Femur (tissue), 1 donor: Measurements from ENCODE around the gene ARF6.
A peak's percentile ranks its signal among the peaks of the same experiment; 100 is the strongest.
"Not testable (repeated sequence)": the region's sequence is repeated elsewhere in the genome, so short reads cannot be mapped to it uniquely, and the experiment has no call there.

Experiments used
- DNase-seq: peaks from one replicate; pipeline ENCODE4 v3.0.0-alpha.2; 2017

The ARF6 gene

DNA sequence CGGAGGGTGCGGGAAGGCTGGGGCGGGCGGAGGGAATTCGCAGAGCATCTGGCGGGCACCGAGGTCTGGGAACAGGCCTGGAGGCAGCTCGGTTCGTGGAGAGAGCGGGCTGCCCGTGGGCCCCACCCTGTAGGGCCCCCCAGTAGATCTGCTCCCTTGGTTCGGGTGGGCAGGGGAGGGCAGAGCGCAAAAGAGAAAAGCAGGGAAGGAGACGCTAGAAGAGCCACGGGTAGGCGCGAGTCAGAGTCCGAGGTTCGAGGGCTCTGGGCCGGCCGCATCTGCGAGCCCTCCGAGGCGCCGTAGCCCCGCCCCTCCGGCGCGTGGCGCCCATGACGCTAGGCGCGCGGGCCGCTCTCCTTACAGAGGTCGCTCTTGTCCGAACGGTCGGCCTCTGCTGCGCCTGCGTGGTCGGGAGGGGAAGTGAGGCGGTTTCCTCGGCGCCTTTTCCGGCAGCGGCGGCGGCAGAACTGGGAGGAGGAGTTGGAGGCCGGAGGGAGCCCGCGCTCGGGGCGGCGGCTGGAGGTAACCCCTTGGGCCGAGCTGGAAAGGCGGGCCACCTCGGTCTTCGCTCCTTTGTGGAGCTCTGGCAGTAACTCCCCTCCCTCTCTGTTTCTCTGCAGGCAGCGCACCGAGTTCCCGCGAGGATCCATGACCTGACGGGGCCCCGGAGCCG, at the start of gene ARF6:
Gene ARF6, plus strand, starts transcription at position 447 of the 673 bp plus-strand sequence. CDS start 655 bp downstream, outside the sequence.
- DNase-seq: peak; percentile 99

DNA sequence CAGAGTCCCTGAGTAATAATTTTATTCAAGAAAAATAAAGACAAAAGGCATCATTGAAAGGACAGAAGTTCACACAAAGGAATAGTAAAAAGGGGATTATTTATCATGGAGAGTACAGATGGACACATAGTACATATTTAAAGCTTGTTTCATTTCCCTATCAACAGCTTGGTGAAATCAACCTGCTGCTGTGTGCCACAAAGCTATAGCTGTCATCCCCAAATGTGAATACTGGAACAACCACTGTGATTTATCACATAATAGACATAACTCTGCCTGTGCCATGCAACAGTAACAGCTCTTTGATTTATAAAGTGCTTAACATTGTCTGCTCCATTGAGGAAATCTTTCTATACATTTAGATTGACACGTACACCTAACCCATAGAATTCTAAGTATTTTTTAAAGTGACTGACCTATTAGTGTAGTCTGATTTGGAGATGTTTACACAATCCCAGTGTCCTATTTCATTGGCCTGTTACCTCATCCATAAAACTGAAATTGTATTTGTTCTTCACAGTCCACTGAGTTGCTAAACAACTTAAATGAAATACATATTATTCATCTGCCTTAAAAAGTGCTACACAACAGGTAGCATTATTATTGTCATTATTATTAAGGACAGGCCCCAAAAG, 43.6 kb upstream of the ARF6 start:
- DNase-seq: no peak

DNA sequence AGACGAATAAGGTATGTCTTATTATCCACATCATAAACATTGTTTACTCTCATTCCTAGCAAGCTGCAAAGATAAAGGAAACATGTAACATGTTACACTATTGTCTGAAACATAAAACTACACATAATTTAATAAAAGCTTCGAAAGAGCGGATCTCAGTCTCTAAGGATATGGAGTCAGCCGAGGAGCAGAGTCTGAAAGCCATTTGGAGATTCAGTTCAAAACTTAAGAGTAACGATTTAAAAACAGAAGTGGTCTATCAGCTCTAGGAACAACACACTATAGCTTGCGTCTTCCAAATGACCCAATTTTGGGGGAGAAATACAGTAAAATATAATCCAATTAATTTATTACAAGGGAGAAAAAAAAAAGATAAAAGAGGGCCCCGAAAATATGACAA, 41.1 kb upstream of the ARF6 start:
- DNase-seq: no peak

DNA sequence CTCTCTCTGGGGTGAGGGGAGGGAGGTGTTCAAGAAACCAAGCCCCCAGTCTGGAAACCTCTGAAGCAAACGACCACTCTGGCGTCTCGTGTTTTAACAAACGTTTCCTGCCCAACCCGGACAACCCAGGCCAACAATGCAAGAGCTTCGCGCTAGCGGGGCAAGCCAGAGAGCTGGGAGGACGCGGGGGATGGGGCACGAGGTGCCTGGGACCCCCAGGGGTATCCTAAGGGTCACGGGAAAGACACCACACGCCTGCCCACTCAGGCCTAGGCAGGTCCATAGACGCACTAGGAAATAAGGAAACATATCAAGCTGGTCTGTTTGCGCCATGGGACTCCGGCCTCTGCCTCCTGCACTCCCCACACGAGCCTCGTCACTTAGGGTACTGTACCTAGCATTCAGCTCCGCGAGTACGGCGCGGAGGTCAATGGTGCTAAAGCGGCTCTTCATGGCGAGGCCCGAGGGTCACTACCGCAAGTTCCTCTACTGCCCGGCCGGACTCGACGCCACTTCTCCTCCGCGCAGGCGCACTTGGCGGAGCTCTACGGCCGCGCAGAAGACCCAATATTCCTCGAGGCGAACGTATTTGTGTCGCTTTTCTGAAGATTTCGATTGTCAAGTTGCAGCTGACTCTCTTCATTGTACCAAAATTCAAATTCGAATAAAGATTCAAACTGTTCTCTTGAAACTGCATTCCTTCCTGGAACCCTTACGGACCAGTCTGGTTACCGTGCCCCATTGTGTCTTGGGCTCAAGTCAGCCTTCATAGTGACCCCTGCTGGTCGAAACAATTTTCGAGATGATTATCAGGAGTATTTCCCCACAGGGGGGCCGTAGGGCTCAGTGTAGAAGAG, 40.4 kb upstream of the ARF6 start, which contains the start of gene NEMF:
Gene NEMF, minus strand, starts transcription at position 488 of the 857 bp plus-strand sequence. Its CDS starts 35 bp downstream, at position 453.
- peak; percentile 93 for DNase-seq

DNA sequence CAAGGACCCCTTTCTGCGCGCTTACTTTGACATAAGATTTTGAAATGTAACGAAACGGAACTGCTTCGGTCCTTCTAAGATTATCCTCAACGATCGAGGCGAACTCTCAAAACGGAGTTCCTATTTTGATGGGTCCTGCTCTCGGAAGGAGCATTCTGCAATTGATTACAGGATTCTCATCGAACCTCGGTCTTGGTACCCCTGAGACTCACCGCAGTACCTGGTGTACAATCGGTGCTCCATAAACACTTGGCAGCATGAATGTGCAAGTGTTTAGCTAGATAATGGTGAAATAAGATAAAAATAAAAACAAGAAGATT, 39.8 kb upstream of the ARF6 start:
- no peak for DNase-seq

DNA sequence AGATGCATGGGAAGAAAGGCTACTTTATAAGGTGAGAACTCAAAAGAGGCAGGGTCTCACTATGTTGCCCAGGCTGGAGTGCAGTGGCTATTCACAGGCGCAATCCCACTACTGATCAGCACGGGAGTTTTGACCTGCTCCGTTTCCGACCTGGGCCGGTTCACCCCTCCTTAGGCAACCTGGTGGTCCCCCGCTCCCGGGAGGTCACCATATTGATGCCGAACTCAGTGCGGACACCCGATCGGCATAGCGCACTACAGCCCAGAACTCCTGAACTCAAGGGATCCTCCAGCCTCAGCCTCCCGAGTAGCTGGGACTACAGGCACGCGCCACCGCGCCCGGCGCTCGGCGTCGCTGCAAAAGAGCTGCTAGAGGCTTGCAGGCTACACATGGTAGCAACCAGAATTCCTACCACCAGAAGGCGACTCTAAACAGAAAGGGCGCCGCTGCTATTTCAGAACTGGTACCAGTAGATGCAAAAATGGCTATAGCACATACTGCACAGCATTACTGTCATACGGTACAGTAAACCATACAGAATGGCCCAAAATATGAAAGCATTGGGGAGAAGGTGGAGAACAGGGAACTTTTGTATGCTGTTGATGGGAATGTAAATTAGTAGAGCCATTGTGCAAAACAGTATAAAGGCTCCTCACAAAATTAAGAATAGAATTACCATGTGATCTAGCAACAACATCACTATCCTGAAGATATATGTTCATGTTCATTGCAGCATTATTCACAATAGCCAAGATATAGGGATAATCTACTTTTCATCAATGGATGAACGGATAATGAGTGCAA, 39.1 kb upstream of the ARF6 start:
- DNase-seq: peak; percentile 72

DNA sequence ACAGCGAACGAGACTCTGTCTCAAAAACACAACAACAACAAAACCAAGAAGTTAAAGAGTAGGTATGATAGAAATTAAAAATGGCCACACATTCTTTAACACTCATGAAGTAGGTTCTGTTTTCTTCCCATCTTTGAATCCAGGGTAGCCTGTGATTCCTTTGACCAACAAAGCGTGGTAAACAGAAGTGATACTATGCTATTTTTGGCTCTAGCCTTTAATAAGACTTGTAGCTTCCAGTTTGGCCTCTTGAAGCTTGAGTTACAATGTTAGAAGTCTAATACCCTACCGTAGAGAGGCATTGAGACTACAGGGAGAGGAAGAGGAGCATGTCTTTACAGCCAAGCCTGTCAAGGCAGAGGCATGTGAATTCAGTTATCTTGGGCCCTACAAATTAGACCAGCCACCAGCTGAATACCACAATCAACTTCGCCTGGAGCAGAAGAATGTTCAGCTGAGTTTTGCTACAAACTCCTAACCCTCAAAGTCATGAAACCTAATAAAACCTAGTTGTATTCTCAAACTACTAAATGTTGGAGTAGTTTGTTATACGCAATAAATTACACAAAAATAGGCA, 35.4 kb upstream of the ARF6 start:
- DNase-seq: no peak

DNA sequence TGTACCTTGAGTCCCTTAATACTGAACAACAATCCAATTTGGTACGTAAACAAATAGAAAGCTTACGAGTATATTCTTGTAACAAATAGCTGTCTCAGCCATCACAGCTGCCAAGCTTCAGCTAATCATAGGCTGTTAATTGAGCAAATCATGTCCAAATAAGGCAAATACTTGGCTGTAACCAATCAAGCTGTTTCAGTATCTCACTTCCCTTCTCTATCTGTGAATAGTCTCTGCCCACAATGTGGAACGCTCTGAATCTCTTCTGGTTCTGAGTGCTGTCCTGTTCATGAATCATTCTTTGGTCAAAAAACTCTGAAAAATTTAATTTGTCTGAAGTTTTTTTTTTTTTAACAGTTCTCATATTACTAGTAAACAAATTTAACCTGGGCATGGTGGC, 34.5 kb upstream of the ARF6 start:
- DNase-seq: no peak

DNA sequence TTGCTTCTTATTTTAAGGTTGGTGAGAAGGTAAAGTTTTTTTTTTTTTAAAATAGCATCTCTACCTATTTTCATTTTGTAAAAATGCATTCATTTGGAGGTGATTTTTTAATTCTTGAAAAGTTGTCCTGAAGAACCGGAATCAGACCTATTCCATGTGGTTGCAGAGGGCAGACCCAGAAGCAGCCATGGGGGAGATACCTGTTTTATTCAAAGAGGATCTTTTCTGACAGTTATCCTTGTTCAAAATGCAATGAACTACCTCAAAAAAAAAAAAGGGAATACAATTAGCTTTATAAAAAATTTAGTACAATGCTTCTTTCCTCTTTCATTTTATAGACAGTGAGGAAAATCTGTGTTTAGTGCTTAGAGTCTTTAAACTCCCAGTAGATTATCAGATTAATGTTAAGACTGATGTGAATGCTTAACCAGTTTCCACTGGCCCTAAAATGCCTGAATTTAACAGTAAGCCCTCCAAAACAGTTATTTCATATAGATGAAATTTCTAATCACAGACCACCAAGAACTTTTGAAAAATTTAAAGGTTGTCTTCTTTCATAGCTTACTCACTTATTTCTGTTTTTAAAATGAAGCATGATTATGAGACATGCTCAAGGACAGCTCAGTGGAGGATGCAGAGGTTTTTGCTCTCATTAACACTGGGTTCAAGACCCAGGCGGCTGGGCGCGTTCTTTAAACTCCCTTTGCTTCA, 31.7 kb upstream of the ARF6 start:
- DNase-seq: no peak

DNA sequence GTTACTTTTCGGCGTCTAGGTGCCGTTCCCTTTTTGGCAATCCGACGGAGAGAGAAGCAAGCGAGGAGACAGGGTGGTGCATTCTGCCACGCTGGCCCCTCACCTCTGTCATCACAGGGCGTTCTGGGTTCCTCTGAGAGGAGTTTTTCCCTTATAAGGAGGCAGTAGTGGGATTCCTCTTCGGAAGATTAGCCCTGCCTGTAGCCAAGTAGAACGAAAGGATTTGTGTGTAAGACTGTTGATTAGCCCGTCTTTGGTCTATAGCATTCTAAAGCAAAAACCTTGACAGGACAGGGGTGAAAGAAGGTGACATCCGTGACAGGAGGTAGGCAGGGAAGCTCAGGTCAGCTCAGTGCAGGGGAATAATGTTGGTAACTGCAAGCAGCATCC, 31.2 kb upstream of the ARF6 start:
- DNase-seq: peak; percentile 89

DNA sequence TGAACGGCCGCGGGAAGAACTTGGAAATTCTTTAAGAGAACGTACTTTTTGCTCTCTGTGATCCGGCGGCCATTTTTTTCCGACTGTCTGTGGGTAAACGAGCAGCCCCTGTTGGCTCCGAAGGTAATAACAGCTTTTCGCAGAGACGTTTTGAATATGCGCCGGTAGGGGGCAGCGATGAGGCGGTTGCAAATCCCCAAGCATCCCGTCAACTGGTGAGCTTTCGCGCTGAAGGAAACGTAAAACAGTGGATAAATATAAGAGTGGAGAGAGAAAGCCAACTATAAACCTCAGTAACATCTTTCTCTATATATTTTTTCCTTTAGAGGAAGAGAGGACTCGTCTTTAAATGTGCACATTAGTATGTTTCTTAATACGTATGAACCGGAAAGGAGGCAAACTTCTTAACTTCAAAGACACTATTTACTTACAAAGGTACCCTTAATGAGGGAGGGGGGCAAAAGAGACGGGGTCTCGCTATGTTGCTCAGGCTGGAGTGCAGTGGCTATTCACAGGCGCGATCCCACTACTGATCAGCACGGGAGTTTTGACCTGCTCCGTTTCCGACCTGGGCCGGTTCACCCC, 30.7 kb upstream of the ARF6 start:
- peak; percentile 94 for DNase-seq

DNA sequence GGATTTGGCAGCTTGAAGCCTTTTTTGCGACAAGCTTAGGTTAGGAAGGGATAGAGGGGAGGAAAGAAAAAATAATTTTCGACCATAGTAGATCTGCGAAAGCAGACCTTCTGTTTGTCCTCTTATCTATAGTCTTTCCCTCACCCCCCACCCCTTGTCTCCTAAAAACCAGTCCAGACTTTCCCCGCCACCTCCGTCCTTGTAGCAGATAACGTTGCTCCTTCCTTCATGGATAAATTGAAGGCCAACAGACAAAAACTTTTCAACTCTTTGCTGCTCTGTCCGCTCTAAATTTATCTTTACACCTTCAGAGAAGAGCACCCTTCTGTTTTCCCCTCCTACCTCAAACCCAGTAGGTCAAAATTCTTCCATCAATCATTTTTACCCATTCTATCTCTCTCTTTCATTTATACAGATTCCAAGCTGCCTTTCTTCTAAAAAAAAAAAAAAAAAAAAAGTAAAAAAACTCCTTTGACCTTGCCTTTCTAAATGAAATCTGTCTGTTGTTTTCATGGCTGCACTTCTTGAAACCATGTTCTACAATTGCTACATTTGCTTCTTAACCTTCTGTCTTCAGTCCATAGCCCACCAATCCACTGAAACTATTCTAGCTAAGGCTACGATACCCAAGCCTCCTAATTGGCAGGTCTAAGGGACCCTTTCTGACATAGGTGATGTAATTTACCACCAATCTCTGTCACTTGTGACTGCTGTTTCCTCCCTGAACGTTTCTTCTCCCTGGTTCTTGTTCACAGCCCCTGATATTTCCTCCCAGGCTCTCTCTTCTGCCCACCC, 29.2 kb upstream of the ARF6 start:
- no peak for DNase-seq

DNA sequence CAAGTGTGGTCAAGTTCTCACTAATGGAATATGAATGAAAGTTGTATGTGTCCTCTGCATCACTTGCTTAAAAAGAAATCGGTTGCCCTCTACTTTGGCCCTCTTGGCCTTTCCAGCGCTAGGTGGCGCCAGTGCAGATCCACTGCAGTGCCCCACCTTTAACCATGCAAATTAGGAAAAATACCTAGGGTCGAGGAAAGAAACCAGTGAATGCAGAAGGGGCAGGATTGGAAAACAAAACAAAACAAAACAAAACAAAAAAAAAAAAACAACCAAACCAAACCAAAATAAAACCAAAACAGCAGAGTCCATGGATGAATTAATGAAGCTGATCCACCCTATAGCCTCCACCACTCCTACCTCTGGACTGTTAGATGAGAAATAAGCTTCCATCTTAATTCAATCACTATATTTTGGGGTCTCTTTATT, 27.4 kb upstream of the ARF6 start:
- peak; percentile 80 for DNase-seq

DNA sequence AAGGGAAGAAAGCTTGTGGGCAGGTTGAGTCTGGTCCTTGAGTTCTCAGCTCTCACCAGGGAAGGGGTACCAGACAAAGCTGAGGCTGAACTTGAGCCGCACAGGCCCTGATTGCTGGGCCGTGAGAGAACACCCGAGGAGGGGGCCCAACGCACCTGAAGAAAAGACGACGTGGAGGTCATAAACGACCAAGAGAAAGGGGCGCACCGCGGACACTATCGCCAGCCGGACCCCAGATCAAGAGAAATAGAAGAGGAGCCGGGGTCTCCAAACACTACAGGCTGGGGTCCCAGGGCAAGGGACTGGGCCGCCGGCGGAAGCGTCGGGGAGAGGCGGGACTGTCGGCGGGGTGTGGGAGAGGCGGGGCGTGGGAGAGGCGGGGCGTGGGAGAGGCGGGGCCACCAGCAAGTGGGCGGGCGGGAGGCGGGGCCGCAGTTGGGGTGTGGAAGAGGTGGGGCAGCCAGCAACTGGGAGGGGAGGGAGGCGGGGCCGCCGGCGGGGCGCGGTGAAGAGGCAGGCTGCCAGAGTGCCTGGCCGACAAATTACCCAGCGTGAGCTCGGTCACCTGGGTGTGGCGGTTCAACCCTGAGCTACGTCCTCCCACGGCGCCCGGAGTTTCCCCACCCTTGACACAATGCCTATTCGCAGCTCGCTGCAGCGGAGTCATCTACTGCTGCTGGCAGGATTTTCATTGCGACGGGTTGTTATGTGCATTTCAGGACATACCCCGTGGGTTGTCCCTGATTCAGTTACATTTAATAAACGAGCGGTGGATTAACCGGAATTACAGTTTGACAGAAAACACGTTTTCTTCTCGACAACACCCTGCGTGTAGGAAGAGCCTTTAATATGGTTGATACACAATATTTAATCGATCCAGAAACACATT, 24.8 kb upstream of the ARF6 start:
- DNase-seq: peak; percentile 98

DNA sequence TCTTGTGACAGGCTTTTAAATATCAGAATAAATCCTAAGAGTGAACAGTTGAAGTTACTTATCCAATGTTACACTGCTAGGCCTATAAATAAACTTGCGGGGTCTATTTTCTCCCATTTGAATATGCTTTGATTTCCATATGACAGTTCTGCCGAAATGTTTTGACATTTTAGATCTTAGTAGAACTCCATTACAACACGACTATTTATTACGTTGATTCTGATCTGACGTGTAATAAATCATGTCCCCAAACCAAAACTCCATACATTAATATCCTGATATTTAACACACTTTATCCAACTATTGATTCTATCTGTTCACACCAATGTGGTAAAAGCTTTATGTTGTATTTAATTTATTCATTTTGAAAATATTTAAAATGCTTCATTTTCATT, 24.2 kb upstream of the ARF6 start:
- DNase-seq: no peak

DNA sequence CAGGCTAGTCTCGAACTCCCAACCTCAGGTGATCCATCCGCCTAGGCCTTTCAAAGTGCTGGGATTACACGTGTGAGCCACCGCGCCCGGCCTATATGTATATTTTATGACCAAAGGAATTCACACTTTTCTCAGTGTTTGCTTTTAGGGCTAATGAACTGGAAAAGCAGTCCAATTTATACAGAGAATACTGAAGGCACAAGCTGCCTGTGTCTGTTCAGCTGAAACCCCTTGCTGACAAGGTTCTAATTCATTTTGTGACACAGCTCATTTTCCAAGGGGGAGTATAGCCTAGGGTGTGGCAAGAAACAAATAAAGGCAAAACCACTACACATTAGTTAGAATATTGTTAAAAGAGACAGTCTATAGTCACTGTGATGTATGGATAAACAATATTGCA, 22.0 kb upstream of the ARF6 start:
- no peak for DNase-seq

DNA sequence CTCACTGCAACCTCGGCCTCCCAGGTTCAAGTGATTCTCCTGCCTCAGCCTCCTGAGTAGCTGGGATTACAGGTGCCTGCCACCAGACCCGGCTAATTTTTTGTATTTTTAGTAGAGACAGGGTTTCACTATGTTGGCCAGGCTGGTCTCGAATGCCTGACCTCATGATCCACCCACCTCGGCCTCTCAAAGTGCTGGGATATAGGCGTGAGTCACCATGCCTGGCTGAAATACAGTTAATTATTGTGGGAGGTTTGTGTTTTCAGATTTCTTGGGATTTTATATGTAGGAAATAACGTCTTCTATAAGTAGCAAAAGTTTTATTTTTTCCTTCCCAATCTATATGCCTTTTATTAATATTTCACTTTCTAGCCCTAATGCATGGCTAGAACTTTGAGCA, 19.3 kb upstream of the ARF6 start:
- DNase-seq: not testable (repeated sequence)

DNA sequence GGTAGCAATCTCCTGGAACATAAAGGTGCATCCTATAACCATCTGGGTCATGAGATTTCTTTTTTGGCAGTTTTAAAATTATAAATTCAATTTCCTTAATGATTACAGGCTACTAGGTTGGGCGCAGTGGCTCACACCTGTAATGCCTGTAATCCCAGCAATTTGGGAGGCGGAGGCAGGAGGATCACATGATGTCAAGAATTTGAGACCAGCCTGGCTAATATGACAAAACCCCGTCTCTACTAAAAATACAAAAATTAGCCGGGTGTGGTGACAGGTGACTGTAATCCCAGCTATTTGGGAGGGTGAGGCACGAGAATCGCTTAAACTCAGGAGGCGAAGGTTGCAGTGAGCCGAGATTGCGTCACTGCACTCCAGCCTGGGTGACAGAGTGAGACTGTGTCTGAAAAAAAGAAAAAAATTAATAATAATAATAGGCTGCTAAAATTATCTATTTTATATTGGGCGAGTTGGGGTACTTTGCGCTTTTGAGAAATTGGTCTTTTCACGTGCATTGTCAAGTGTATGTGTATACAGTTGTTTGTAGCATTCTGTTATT, 17.2 kb upstream of the ARF6 start:
- DNase-seq: no peak

DNA sequence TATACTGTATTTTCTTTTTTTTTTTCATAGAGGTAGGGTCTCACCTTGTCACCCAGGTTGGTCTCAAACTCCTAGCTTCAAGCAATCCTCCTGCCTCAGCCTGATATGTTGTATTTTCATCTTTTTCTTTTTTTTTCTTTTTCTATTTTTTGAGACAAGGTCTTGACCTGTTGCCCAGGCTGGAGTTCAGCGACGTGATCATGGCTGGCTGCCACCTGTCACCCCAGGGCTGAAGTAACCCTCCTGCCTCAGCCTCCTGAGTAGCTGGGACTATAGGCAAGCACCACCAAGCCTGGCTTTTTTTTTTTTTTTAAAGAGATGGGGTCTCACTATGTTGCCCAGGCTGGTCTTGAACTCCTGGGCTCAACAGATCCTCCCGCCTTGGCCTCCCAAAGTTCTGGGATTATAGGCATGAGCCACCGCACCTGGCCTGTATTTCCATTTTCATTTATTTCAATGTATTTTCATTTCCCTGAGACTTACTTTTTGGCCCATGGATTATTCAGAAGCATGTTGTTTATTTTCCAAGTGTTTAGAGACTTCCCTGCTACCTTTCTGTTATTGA, 16.2 kb upstream of the ARF6 start:
- no peak for DNase-seq
